ENCODE measurements around the gene LGALS16. TPM values are rescaled to one million over a fixed set of nuclear protein-coding genes. Genes with fewer than 3 reads are reported as not detected.

The LGALS16 gene, protein sequence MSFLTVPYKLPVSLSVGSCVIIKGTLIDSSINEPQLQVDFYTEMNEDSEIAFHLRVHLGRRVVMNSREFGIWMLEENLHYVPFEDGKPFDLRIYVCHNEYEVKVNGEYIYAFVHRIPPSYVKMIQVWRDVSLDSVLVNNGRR
- total RNA-seq (2021) (not detected in 2 replicates), Bru-seq, nascent RNA (not detected), BruChase-seq, experiment 1, labeled RNA remaining after a 2-hour chase (not detected), BruChase-seq, experiment 2, labeled RNA remaining after a 6-hour chase (not detected)
- long read RNA-seq, result 0 reads

DNA sequence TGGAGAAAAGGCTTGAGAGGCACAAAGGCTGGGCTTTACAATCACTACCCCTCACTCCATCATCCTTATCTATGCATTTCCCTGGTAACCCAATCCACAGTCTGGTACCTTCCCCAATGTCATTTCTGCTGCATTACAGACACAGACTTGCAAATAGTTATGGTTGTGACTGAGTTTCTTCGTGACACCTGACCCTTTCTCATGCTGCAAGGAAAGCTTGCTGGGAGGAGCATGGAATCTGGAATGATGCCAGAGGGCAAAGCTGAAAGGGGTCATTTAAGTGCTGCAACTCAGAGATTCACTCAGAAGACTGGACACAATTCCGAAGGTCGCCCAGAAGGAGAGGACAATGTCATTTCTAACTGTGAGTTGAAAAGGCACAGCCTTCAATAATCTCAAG, at the start of gene LGALS16:
Gene LGALS16 (plus strand): TSS at position 301 of the 400 bp plus-strand sequence. CDS start 49 bp downstream, at position 350.
- H3K4me2 ChIP-seq, result no peak within 1 kb of the TSS
- TF ChIP-seq EZH2 (IDR thresholded peaks at IDR 0.05; ENCODE audit: low read depth), result no peak
- TF ChIP-seq CTCF (conservative IDR thresholded peaks at IDR 0.05), result no peak
- H3K79me2 ChIP-seq (ENCODE audit: low read depth), result no peaks in the 10 kb centered on the region
- no TSS peak for BruUV-seq (replicated peaks)
- no peaks in the 10 kb centered on the region for H3K4me1 ChIP-seq (replicated peaks; ENCODE audit: insufficient read depth)
- H3K9me3 ChIP-seq (ENCODE audit: insufficient read depth, low read depth), result no peaks in the 10 kb centered on the region
- H3K36me3 ChIP-seq (ENCODE audit: low read depth), result no peaks in the 10 kb centered on the region
- H3K4me3 ChIP-seq, result no peak within 1 kb of the TSS
- no peaks in the 10 kb centered on the region for H3F3A ChIP-seq (ENCODE audit: insufficient read depth, low read depth)
- H2AFZ ChIP-seq, result no peak within 1 kb of the TSS
- peaks cover 28% of the 10 kb centered on the region for H3K27me3 ChIP-seq (ENCODE audit: insufficient read depth, low read depth)
- H4K20me1 ChIP-seq (ENCODE audit: insufficient read depth), result no peaks in the 10 kb centered on the region
- no peak for DNase-seq
- no peaks in the 10 kb centered on the region for H3K9me2 ChIP-seq (ENCODE audit: insufficient read depth)
- ChIA-PET CTCF (no interaction called here), POLR2A (ENCODE audit: unreplicated experiment) (no interaction called here)
- H3K27ac ChIP-seq, result no peak within 1 kb of the TSS
- intact Hi-C loops (cut with micrococcal nuclease; ENCODE audit: unreplicated experiment), result no loop called here

GRCh38 chr19:39607021-39607420, 48.7 kb upstream of the LGALS16 start:
- H3K4me1 ChIP-seq (replicated peaks; ENCODE audit: insufficient read depth), result no peaks in the 10 kb centered on the region
- no peak overlapping the region for H3K27ac ChIP-seq
- H3K9me2 ChIP-seq (ENCODE audit: insufficient read depth), result no peaks in the 10 kb centered on the region
- H3K4me2 ChIP-seq, result no peak overlapping the region
- H3K4me3 ChIP-seq, result no peak overlapping the region
- TF ChIP-seq CTCF (conservative IDR thresholded peaks at IDR 0.05), result no peak
- peak; percentile 81; the same call in 1 of the 2 replicates for TF ChIP-seq EZH2 (IDR thresholded peaks at IDR 0.05; ENCODE audit: low read depth)
- H3K9me3 ChIP-seq (ENCODE audit: insufficient read depth, low read depth), result no peaks in the 10 kb centered on the region
- no peak overlapping the region for H2AFZ ChIP-seq
- H3K79me2 ChIP-seq (ENCODE audit: low read depth), result no peaks in the 10 kb centered on the region
- CTCF ChIA-PET, result no interaction called here
- H3K36me3 ChIP-seq (ENCODE audit: low read depth), result no peaks in the 10 kb centered on the region
- H4K20me1 ChIP-seq (ENCODE audit: insufficient read depth), result no peaks in the 10 kb centered on the region
- no peak for DNase-seq
- POLR2A ChIA-PET (ENCODE audit: unreplicated experiment), result no interaction called here
- intact Hi-C loops (cut with micrococcal nuclease; ENCODE audit: unreplicated experiment), result no loop called here
- no peaks in the 10 kb centered on the region for H3F3A ChIP-seq (ENCODE audit: insufficient read depth, low read depth)
- BruUV-seq (replicated peaks), result no TSS peak
- peaks cover 73% of the 10 kb centered on the region for H3K27me3 ChIP-seq (ENCODE audit: insufficient read depth, low read depth)

DNA sequence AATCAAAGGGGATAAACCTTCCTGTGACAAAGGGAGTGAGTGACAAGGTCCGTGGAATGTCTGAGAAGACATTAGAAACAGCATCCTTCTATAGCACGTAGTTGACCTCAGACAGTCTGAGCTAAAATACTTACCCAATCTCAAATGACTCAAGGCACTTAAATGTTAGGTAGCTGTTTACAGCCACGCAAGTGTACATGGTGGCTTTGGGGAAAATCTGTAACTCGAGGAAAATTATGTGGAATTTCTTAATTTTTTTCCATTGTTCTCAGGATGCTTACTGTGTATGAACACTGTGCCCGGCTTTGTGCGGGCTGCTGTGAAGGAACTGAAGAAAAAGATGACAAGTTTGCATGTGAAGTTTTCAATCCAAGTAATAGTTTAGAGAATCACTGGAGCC, 48.2 kb upstream of the LGALS16 start:
- H3F3A ChIP-seq (ENCODE audit: insufficient read depth, low read depth), result no peaks in the 10 kb centered on the region
- H3K4me3 ChIP-seq, result no peak overlapping the region
- H3K36me3 ChIP-seq (ENCODE audit: low read depth), result no peaks in the 10 kb centered on the region
- no peak overlapping the region for H3K27ac ChIP-seq
- no TSS peak for BruUV-seq (replicated peaks)
- H3K4me2 ChIP-seq, result no peak overlapping the region
- H3K27me3 ChIP-seq (ENCODE audit: insufficient read depth, low read depth), result peaks cover 68% of the 10 kb centered on the region
- ChIA-PET POLR2A (ENCODE audit: unreplicated experiment) (no interaction called here), CTCF (no interaction called here)
- intact Hi-C loops (cut with micrococcal nuclease; ENCODE audit: unreplicated experiment), result no loop called here
- H3K79me2 ChIP-seq (ENCODE audit: low read depth), result no peaks in the 10 kb centered on the region
- no peaks in the 10 kb centered on the region for H3K9me3 ChIP-seq (ENCODE audit: insufficient read depth, low read depth)
- no peak overlapping the region for H2AFZ ChIP-seq
- TF ChIP-seq CTCF (conservative IDR thresholded peaks at IDR 0.05), result no peak
- TF ChIP-seq EZH2 (IDR thresholded peaks at IDR 0.05; ENCODE audit: low read depth), result no peak
- no peaks in the 10 kb centered on the region for H3K4me1 ChIP-seq (replicated peaks; ENCODE audit: insufficient read depth)
- H4K20me1 ChIP-seq (ENCODE audit: insufficient read depth), result no peaks in the 10 kb centered on the region
- no peaks in the 10 kb centered on the region for H3K9me2 ChIP-seq (ENCODE audit: insufficient read depth)
- no peak for DNase-seq

All from PC-9 (cell line).